Measurements from ENCODE around the gene ZDHHC24.

Gene ZDHHC24

DNA sequence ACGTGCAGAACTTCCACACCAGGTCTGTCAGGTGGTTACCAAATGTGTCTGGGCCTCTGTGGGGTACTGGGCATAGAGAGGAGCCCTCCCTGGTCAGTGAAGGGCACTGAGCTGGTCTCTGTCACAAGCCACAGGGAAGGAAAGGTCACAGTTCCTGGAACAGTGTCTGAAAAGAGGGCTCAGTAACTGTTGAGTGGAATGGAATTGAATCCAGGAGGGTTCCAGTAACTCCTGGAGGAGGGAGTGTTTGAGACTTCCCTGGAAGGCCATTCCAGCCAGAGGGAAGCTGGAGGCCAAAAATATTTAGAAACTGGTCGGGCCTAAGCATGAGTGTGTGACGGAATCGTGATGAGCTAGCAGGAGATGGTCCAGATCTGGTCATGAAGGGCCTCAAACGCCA, 8.8 kb upstream of the ZDHHC24 start:
- Histone ChIP-seq H3K27me3 (ENCODE audit: insufficient read depth, low read length, poor library complexity) (no peaks in the 10 kb centered on the region), H2AFZ (ENCODE audit: low read depth, low read length) (no peak overlapping the region), H3K79me2 (ENCODE audit: insufficient read depth, low read length) (no peaks in the 10 kb centered on the region), H3K4me1 (ENCODE audit: insufficient read depth, low read length) (no peaks in the 10 kb centered on the region), H4K20me1 (ENCODE audit: insufficient read depth, low read length) (0 out of 2 replicates have a peak, but pooled peaks cover 3% of the 10 kb centered on the region), H3K36me3 (ENCODE audit: insufficient read depth, low read length) (no peaks in the 10 kb centered on the region), H3K27ac (ENCODE audit: low read length) (no peak overlapping the region), H3K9ac (ENCODE audit: low read depth, low read length) (no peak overlapping the region), H3K4me2 (ENCODE audit: insufficient read depth, low read length) (no peak overlapping the region), H3K9me3 (ENCODE audit: insufficient read depth, low read length, severe bottlenecking) (no peaks in the 10 kb centered on the region), H3K4me3 (ENCODE audit: low read depth in 1 of 2, low read length in 2 of 2) (no peak overlapping the region)
- ATAC-seq (ENCODE audit: insufficient read depth, low read depth) (no peak), DNase-seq (no peak)
- no peak for TF ChIP-seq EZH2 (IDR thresholded peaks at IDR 0.05; ENCODE audit: borderline replicate concordance, low read depth, low read length, severe bottlenecking)
- TF ChIP-seq, protein P1, sequence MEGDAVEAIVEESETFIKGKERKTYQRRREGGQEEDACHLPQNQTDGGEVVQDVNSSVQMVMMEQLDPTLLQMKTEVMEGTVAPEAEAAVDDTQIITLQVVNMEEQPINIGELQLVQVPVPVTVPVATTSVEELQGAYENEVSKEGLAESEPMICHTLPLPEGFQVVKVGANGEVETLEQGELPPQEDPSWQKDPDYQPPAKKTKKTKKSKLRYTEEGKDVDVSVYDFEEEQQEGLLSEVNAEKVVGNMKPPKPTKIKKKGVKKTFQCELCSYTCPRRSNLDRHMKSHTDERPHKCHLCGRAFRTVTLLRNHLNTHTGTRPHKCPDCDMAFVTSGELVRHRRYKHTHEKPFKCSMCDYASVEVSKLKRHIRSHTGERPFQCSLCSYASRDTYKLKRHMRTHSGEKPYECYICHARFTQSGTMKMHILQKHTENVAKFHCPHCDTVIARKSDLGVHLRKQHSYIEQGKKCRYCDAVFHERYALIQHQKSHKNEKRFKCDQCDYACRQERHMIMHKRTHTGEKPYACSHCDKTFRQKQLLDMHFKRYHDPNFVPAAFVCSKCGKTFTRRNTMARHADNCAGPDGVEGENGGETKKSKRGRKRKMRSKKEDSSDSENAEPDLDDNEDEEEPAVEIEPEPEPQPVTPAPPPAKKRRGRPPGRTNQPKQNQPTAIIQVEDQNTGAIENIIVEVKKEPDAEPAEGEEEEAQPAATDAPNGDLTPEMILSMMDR (IDR thresholded peaks at IDR 0.05; ENCODE audit: borderline replicate concordance, extremely low read depth, low read length, poor library complexity, severe bottlenecking), result no peak

DNA sequence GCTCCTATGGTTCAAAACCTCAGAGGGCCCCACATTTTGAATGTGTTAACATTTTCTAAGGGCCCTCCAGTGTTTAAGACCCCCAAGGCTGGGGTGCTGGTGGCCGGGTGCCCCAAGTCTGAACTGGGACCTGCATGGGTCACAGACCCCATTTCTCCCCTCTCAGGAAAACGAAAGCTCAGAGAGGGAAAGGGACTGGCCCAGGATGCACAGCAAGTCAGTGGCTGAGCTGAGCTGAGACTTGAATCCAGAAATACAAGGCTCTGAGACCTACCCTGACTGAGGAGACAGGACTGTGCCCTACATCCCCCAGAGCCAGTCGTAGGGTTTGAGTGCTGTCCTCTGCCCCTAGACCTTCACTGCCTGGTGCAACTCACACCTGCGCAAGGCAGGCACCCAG, 5.0 kb upstream of the ZDHHC24 start:
- Histone ChIP-seq H3K4me3 (ENCODE audit: low read depth in 1 of 2, low read length in 2 of 2) (no peak overlapping the region), H4K20me1 (ENCODE audit: insufficient read depth, low read length) (0 out of 2 replicates have a peak, but pooled peaks cover 3% of the 10 kb centered on the region), H3K36me3 (ENCODE audit: insufficient read depth, low read length) (no peaks in the 10 kb centered on the region), H3K9ac (ENCODE audit: low read depth, low read length) (no peak overlapping the region), H3K4me2 (ENCODE audit: insufficient read depth, low read length) (no peak overlapping the region), H3K79me2 (ENCODE audit: insufficient read depth, low read length) (no peaks in the 10 kb centered on the region), H3K27ac (ENCODE audit: low read length) (no peak overlapping the region), H2AFZ (ENCODE audit: low read depth, low read length) (no peak overlapping the region), H3K9me3 (ENCODE audit: insufficient read depth, low read length, severe bottlenecking) (no peaks in the 10 kb centered on the region), H3K27me3 (ENCODE audit: insufficient read depth, low read length, poor library complexity) (no peaks in the 10 kb centered on the region), H3K4me1 (ENCODE audit: insufficient read depth, low read length) (peaks cover 6% of the 10 kb centered on the region; the same call in 1 of the 2 replicates)
- no peak for TF ChIP-seq EZH2 (IDR thresholded peaks at IDR 0.05; ENCODE audit: borderline replicate concordance, low read depth, low read length, severe bottlenecking)
- TF ChIP-seq, protein P1 (IDR thresholded peaks at IDR 0.05; ENCODE audit: borderline replicate concordance, extremely low read depth, low read length, poor library complexity, severe bottlenecking), result no peak
- DNase-seq, result no peak
- no peak for ATAC-seq (ENCODE audit: insufficient read depth, low read depth)

DNA sequence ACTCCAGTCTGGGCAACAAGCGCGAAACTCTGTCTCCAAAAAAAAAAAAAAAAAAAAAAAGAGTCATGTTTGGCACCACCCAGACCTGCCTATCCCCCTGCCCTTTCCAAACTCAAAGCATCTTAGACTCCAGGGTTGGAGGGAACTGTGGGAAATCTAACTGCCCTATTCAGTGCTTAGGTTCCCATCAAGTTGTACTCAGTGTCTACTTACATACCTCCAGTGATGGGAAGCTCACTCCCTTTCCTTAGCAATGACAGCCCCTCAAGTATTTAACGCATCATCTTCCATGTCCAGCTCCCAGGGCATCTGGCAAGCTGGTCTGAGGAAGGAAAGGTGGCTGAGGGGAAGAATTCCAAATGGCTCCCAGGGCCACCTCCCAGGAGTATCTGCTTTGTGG, 3.8 kb upstream of the ZDHHC24 start:
- Histone ChIP-seq H2AFZ (ENCODE audit: low read depth, low read length) (no peak overlapping the region), H3K4me2 (ENCODE audit: insufficient read depth, low read length) (no peak overlapping the region), H3K4me3 (ENCODE audit: low read depth in 1 of 2, low read length in 2 of 2) (no peak overlapping the region), H3K36me3 (ENCODE audit: insufficient read depth, low read length) (no peaks in the 10 kb centered on the region), H3K9ac (ENCODE audit: low read depth, low read length) (no peak overlapping the region), H3K4me1 (ENCODE audit: insufficient read depth, low read length) (peaks cover 16% of the 10 kb centered on the region), H3K79me2 (ENCODE audit: insufficient read depth, low read length) (peaks cover 8% of the 10 kb centered on the region), H4K20me1 (ENCODE audit: insufficient read depth, low read length) (no peaks in the 10 kb centered on the region), H3K27ac (ENCODE audit: low read length) (no peak overlapping the region), H3K9me3 (ENCODE audit: insufficient read depth, low read length, severe bottlenecking) (no peaks in the 10 kb centered on the region), H3K27me3 (ENCODE audit: insufficient read depth, low read length, poor library complexity) (no peaks in the 10 kb centered on the region)
- DNase-seq, result no peak
- no peak for TF ChIP-seq EZH2 (IDR thresholded peaks at IDR 0.05; ENCODE audit: borderline replicate concordance, low read depth, low read length, severe bottlenecking)
- TF ChIP-seq, protein P1 (IDR thresholded peaks at IDR 0.05; ENCODE audit: borderline replicate concordance, extremely low read depth, low read length, poor library complexity, severe bottlenecking), result no peak
- ATAC-seq (ENCODE audit: insufficient read depth, low read depth), result no peak
